PC-3 (cell line): ENCODE results near the gene OR56A5.

Experiments used
- EZH2 ChIP-seq: fragments of 300-600 bp; sonication (generic); IDR thresholded peaks from one replicate; pipeline ENCODE4 v1.6.1; 2017; ENCODE audit warnings: antibody characterized with exemption, mild to moderate bottlenecking, low read length; ENCODE audit not compliant: unreplicated experiment
- EZH2phosphoT487 ChIP-seq: fragments of 300-600 bp; sonication (generic); IDR thresholded peaks from 2 replicates; pipeline ENCODE4 v1.6.1; 2018; ENCODE audit warnings: mild to moderate bottlenecking, antibody characterized with exemption, low read length, borderline replicate concordance
- TF ChIP-seq, protein P1 (sequence below): fragments of 300-600 bp; sonication (generic); conservative IDR thresholded peaks from 2 replicates; pipeline ENCODE4 v1.5.1; 2017; ENCODE audit warnings: antibody characterized with exemption, low read depth, mild to moderate bottlenecking, low read length

DNA sequence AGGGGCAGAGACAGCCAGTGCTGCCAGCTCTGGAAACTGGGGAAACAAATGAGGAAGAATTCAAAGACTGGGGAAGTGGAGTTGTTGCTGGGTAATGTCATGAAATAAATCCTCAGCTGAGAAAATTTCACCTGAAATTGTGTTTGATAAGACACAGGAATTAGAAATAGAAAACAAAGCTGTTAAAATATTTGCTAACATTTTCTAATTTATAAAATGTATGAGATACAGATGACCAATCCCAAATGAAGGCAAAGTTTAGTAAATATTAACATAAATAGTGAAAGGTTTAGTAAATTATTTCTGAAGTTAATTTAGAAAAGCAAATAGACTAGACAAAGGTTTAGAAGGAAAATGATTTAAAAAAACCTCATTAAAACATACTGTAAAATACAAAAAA lies at the start of gene OR56A5:
- TF ChIP-seq EZH2phosphoT487, result no peak
- TF ChIP-seq, protein P1, sequence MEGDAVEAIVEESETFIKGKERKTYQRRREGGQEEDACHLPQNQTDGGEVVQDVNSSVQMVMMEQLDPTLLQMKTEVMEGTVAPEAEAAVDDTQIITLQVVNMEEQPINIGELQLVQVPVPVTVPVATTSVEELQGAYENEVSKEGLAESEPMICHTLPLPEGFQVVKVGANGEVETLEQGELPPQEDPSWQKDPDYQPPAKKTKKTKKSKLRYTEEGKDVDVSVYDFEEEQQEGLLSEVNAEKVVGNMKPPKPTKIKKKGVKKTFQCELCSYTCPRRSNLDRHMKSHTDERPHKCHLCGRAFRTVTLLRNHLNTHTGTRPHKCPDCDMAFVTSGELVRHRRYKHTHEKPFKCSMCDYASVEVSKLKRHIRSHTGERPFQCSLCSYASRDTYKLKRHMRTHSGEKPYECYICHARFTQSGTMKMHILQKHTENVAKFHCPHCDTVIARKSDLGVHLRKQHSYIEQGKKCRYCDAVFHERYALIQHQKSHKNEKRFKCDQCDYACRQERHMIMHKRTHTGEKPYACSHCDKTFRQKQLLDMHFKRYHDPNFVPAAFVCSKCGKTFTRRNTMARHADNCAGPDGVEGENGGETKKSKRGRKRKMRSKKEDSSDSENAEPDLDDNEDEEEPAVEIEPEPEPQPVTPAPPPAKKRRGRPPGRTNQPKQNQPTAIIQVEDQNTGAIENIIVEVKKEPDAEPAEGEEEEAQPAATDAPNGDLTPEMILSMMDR, result no peak
- no peak for TF ChIP-seq EZH2
